A673 (cell line): ENCODE measurements around the gene WNT2. TPM values are rescaled to one million over a fixed set of nuclear protein-coding genes. Genes with fewer than 3 reads are reported as not detected.

ENCODE experiments used
- BruUV-seq: library from RNA; stranded (reverse); fragments of 400-500 nt; replicated peaks from 2 replicates; lab custom pipeline; 2021; lab: Mats Ljungman, UMichigan
- CTCF ChIA-PET: fragments of 300-600 bp; sonication (Branson Sonifier 250); formaldehyde crosslinking; loops from one replicate; lab custom pipeline; 2022; ENCODE audit warnings: antibody characterized with exemption; lab: Charles Lee
- POLR2A ChIA-PET: fragments of 300-600 bp; sonication (Branson Sonifier 250); formaldehyde crosslinking; loops from one replicate; lab custom pipeline; 2022; ENCODE audit warnings: antibody characterized with exemption; ENCODE audit not compliant: low non-redundant PET; lab: Charles Lee
- DNase-seq: peaks from one replicate; pipeline ENCODE4 v3.0.0-alpha.2; 2015; ENCODE audit warnings: low spot score
- H3K27ac ChIP-seq: fragments of 200-600 bp; sonication (generic); 2 replicates; pipeline ENCODE4 v1.5.1; 2016; ENCODE audit warnings: mixed run types, low read depth, mild to moderate bottlenecking, mixed read lengths, antibody characterized with exemption, low read length; ENCODE audit not compliant: poor library complexity, severe bottlenecking
- H3K27me3 ChIP-seq: fragments of 200-600 bp; sonication (generic); replicated peaks from 2 replicates; pipeline ENCODE4 v1.6.1; 2017; ENCODE audit warnings: mixed run types, low read depth, mild to moderate bottlenecking, mixed read lengths, antibody characterized with exemption, low read length; ENCODE audit not compliant: insufficient read depth, poor library complexity
- H3K36me3 ChIP-seq: fragments of 200-600 bp; sonication (generic); 2 replicates; pipeline ENCODE4 v1.6.1; 2016; ENCODE audit warnings: mixed run types, mild to moderate bottlenecking, mixed read lengths, antibody characterized with exemption, low read length; ENCODE audit not compliant: insufficient read depth, poor library complexity, severe bottlenecking
- H3K4me1 ChIP-seq: fragments of 200-600 bp; sonication (generic); 2 replicates; pipeline ENCODE4 v1.6.1; 2017; ENCODE audit warnings: mixed run types, mild to moderate bottlenecking, mixed read lengths, antibody characterized with exemption, low read length; ENCODE audit not compliant: insufficient read depth, poor library complexity, severe bottlenecking
- H3K4me3 ChIP-seq: fragments of 200-600 bp; sonication (generic); 2 replicates; pipeline ENCODE4 v1.5.1; 2016; ENCODE audit warnings: low read depth, mixed run types, mild to moderate bottlenecking, mixed read lengths, low read length; ENCODE audit not compliant: poor library complexity, severe bottlenecking
- H3K9me3 ChIP-seq: fragments of 200-600 bp; sonication (generic); 2 replicates; pipeline ENCODE4 v1.6.1; 2016; ENCODE audit warnings: mixed run types, low read depth, mild to moderate bottlenecking, mixed read lengths, antibody characterized with exemption, low read length; ENCODE audit not compliant: poor library complexity, severe bottlenecking
- EZH2 ChIP-seq: fragments of 200-600 bp; sonication (generic); IDR thresholded peaks from 2 replicates; pipeline ENCODE4 v1.6.1; 2017; ENCODE audit warnings: borderline replicate concordance, low read depth, mild to moderate bottlenecking, mixed read lengths, antibody characterized with exemption, low read length; ENCODE audit not compliant: poor library complexity, severe bottlenecking
- intact Hi-C: fragments of 100-400 bp; cut with micrococcal nuclease; formaldehyde crosslinking; loops from one replicate; pipeline ENCODE4 v1.10.0; 2022; ENCODE audit not compliant: unreplicated experiment
- total RNA-seq: library from RNA; stranded (reverse); gene quantifications from 2 replicates; pipeline ENCODE4 v1.2.3, GENCODE V29; 2021
- TF ChIP-seq, protein P1 (sequence below): fragments of 300-800, 200-600 bp; sonication (generic); conservative IDR thresholded peaks from 2 replicates; pipeline ENCODE4 v1.5.1; 2017; ENCODE audit warnings: low read depth, mild to moderate bottlenecking, antibody characterized with exemption, low read length, moderate library complexity, mixed read lengths

The WNT2 gene
- total RNA-seq, 1 experiment from 2014 or later: not detected

DNA sequence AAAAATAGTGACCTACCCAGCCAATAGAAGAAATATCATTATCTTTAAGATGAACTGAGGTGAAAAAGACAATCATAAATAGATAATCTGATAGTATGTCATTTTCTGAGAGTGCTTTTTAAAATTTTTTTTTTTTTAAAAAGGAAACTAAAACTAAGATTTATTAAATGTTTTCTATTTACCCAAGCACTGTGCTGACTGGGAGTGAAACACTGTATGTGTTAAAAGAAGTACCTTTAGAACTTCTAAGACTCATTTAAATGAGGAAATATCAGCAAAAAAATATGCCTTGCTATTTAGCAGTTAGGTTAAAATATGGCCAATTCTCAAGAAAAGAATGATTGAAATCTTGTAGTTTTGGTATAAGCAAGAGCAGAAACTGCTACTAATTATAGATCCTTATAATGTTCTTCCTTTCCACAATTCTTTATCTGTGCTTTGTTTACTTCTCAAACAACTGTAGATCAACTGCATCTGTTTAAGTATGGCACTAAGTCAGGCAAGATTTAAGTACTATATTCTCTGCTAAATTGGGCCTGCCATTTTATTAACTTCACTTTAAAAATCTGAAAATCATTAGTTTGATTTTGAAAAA lies 39.5 kb upstream of the WNT2 start:
- Histone ChIP-seq H3K27me3 (peaks cover 18% of the 10 kb centered on the region), H3K27ac (no peak overlapping the region), H3K36me3 (no peaks in the 10 kb centered on the region), H3K9me3 (no peaks in the 10 kb centered on the region), H3K4me1 (no peaks in the 10 kb centered on the region), H3K4me3 (no peak overlapping the region)
- TF ChIP-seq, protein P1, sequence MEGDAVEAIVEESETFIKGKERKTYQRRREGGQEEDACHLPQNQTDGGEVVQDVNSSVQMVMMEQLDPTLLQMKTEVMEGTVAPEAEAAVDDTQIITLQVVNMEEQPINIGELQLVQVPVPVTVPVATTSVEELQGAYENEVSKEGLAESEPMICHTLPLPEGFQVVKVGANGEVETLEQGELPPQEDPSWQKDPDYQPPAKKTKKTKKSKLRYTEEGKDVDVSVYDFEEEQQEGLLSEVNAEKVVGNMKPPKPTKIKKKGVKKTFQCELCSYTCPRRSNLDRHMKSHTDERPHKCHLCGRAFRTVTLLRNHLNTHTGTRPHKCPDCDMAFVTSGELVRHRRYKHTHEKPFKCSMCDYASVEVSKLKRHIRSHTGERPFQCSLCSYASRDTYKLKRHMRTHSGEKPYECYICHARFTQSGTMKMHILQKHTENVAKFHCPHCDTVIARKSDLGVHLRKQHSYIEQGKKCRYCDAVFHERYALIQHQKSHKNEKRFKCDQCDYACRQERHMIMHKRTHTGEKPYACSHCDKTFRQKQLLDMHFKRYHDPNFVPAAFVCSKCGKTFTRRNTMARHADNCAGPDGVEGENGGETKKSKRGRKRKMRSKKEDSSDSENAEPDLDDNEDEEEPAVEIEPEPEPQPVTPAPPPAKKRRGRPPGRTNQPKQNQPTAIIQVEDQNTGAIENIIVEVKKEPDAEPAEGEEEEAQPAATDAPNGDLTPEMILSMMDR: no peak
- TF ChIP-seq EZH2: no peak
- CTCF ChIA-PET: no interaction called here
- POLR2A ChIA-PET: no interaction called here
- DNase-seq: no peak
- no TSS peak for BruUV-seq
- intact Hi-C loops: no loop called here

DNA sequence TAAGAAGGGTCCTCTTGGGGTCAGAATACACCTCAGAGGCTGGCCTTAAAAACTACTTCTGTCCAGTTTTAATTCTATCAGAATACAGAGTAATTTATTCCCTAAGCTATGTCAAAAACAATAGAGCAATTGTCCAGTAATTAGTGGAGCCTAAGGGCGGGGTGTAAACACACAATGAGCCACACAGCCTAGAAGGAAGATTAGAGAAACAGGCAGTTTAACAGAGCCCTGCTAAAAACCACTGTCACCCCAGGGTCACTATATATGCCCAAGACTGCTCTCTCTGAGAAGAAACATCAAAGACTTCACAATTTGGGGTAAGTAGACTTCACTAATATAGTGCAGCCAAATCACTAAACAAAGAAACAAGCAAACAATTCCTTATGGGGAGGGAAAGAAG lies 27.2 kb upstream of the WNT2 start:
- Histone ChIP-seq H3K27me3 (no peaks in the 10 kb centered on the region), H3K9me3 (no peaks in the 10 kb centered on the region), H3K4me1 (peaks cover 5% of the 10 kb centered on the region), H3K36me3 (no peaks in the 10 kb centered on the region), H3K4me3 (no peak overlapping the region), H3K27ac (no peak overlapping the region)
- ChIA-PET POLR2A (no interaction called here), CTCF (no interaction called here)
- no peak for DNase-seq
- intact Hi-C loops: no loop called here
- no TSS peak for BruUV-seq
- no peak for TF ChIP-seq EZH2
- TF ChIP-seq, protein P1: no peak

DNA sequence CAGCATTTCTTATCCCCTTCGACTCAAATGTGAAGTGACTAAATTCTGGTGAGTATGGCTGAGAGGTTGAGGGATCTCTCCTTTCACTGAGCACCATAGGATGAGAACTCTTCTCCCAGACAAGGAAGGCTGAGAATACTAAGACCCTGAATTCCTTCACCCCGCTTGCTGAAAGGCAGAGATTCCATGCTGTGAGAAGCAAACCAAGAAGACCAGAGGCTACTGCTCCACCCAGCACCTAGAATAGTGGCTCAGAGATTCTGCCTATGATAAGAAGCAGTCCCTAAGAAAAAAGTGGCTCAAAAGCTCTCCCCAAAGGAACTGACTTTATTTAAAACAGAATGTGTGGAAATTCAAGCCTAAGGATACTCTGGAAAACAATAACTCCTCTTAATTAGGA lies 26.7 kb upstream of the WNT2 start:
- no TSS peak for BruUV-seq
- ChIA-PET CTCF (no interaction called here), POLR2A (no interaction called here)
- no peaks in the 10 kb centered on the region for H3K27me3 ChIP-seq
- no peak for DNase-seq
- no peaks in the 10 kb centered on the region for H3K9me3 ChIP-seq
- H3K36me3 ChIP-seq: no peaks in the 10 kb centered on the region
- TF ChIP-seq EZH2: no peak
- TF ChIP-seq, protein P1: no peak
- no peak overlapping the region for H3K27ac ChIP-seq
- intact Hi-C loops: no loop called here
- H3K4me3 ChIP-seq: no peak overlapping the region
- H3K4me1 ChIP-seq: peaks cover 5% of the 10 kb centered on the region
